ENCODE data around the gene PIGZ. TPM values are rescaled to one million over a fixed set of nuclear protein-coding genes. Genes with fewer than 3 reads are reported as not detected.

Gene PIGZ
- total RNA-seq, 6 donors from 2014 or later: 3.4 to 16.8 (median 7.3) TPM

DNA sequence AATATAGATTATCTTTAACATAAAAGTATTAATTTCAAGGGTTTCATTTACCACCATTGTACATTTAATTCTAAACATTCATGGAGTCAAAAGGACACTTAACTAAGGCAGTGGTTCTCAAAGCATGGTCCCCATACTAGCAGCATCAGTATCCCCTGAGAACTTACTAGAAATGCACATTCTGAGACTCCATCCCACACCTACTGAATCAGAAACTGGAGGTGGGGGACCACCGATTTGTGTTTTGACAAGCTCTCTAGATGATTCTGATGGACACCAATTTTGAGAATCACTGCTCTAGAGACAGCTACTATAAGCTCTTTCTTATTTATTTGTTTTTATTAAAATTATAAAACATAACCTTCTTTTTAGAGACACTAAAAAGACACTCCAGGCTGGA, 66.9 kb downstream of the PIGZ start:
- no peak overlapping the region for H3K27ac ChIP-seq
- H3K36me3 ChIP-seq: peaks cover 17 to 73% (median 46%) of the 10 kb centered on the region in 4 donors
- H3K9me3 ChIP-seq: no peaks in the 10 kb centered on the region
- TF ChIP-seq EP300 (IDR thresholded peaks at IDR 0.05) (no peak), POLR2AphosphoS5 (IDR thresholded peaks at IDR 0.05) (no peak), POLR2A (IDR thresholded peaks at IDR 0.05) (no peak)
- TF ChIP-seq, protein P1, sequence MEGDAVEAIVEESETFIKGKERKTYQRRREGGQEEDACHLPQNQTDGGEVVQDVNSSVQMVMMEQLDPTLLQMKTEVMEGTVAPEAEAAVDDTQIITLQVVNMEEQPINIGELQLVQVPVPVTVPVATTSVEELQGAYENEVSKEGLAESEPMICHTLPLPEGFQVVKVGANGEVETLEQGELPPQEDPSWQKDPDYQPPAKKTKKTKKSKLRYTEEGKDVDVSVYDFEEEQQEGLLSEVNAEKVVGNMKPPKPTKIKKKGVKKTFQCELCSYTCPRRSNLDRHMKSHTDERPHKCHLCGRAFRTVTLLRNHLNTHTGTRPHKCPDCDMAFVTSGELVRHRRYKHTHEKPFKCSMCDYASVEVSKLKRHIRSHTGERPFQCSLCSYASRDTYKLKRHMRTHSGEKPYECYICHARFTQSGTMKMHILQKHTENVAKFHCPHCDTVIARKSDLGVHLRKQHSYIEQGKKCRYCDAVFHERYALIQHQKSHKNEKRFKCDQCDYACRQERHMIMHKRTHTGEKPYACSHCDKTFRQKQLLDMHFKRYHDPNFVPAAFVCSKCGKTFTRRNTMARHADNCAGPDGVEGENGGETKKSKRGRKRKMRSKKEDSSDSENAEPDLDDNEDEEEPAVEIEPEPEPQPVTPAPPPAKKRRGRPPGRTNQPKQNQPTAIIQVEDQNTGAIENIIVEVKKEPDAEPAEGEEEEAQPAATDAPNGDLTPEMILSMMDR (IDR thresholded peaks at IDR 0.05): no peak
- ATAC-seq (ENCODE audit: low FRiP score in 2 of 2) (no peak), DNase-seq (no peak)
- H3K4me1 ChIP-seq: no peaks in the 10 kb centered on the region
- 84 to 85% methylated on average over 1 of the region's 1 CpG for WGBS, 2 donors
- no peaks in the 10 kb centered on the region for H3K27me3 ChIP-seq
- H3K4me3 ChIP-seq: no peak overlapping the region

Other genes starting within 250 kb of the PIGZ start
- 10 to 100 TPM; 24.7 to 82.2 (median 60.1) TPM for gene PAK2, start 229.0 kb downstream of the PIGZ start, total RNA-seq
- gene SENP5, start 100.9 kb downstream of the PIGZ start, total RNA-seq: 10 to 100 TPM; 25.8 to 67.1 (median 41.5) TPM
- gene NCBP2, start 26.3 kb downstream of the PIGZ start, total RNA-seq: 10 to 100 TPM; 15.7 to 51.7 (median 34.6) TPM
- gene MELTF, start 61.0 kb upstream of the PIGZ start, total RNA-seq: 10 to 100 TPM in 1 of 6 donors, 1 to 10 TPM in 5; 3.0 to 28.3 (median 4.2) TPM